ENCODE results near the gene COMMD4.

GRCh38 chr15:75350601-75351361 lies 14.9 kb downstream of the COMMD4 start:
- no peak for TF ChIP-seq CTCF (IDR thresholded peaks at IDR 0.05)
- TF ChIP-seq EZH2 (IDR thresholded peaks at IDR 0.05), result no peak

Data from neural progenitor cell (in vitro differentiated cells).